GM12878 (cell line): ENCODE results near the gene QPRT. TPM values are rescaled to one million over a fixed set of nuclear protein-coding genes. Genes with fewer than 3 reads are reported as not detected.

ENCODE experiments used
- E2F8 ChIP-seq: fragments of 450-650 bp; IDR thresholded peaks from 2 replicates; pipeline ENCODE4 v1.6.1; 2018; ENCODE audit warnings: mild to moderate bottlenecking, low read depth, moderate library complexity; ENCODE audit not compliant: partially characterized antibody
- E4F1 ChIP-seq: fragments of 450-650 bp; IDR thresholded peaks from 2 replicates; pipeline ENCODE4 v1.6.1; 2018; ENCODE audit warnings: borderline replicate concordance, mild to moderate bottlenecking; ENCODE audit not compliant: partially characterized antibody
- FOXK2 ChIP-seq: fragments of 450-650 bp; IDR thresholded peaks from 2 replicates; pipeline ENCODE4 v1.6.1; 2017; ENCODE audit warnings: mild to moderate bottlenecking, moderate library complexity
- GABPA ChIP-seq: IDR thresholded peaks from 2 replicates; pipeline ENCODE4 v1.6.1; 2014; ENCODE audit warnings: antibody characterized with exemption, low read depth, mild to moderate bottlenecking, inconsistent platforms
- IRF4 ChIP-seq: IDR thresholded peaks from 2 replicates; pipeline ENCODE4 v1.6.1; 2011; ENCODE audit warnings: low read depth, low read length
- KDM1A ChIP-seq: fragments of 200-600 bp; sonication (generic); IDR thresholded peaks from 2 replicates; pipeline ENCODE4 v1.6.1; 2016; ENCODE audit warnings: borderline replicate concordance
- NBN ChIP-seq: fragments of 450-650 bp; IDR thresholded peaks from 2 replicates; pipeline ENCODE4 v1.6.1; 2016
- SIX5 ChIP-seq: IDR thresholded peaks from 2 replicates; pipeline ENCODE4 v1.6.1; 2011; ENCODE audit warnings: mild to moderate bottlenecking, low read depth, low read length, moderate library complexity; ENCODE audit not compliant: severe bottlenecking
- polyA plus RNA-seq, 11 experiments: library from polyadenylated mRNA; depleted of rRNA in 4 of 11; unstranded in 6 of 11; stranded (reverse) in 5 of 11; fragments of >200 nt; fragmentation: Nextera tagmentation in 4 of 11; fragmentation: Illumina TruSeq in 1 of 11; extraction: Ambion mirVana in 4 of 11; extraction: Trizol in 1 of 11; gene quantifications; 1 replicate in 1 of 11; 2 replicates in 10 of 11; pipeline versions ENCODE4 v1.2.1 to v1.2.3, GENCODE V29; 2011 to 2016; ENCODE audit warnings: inconsistent platforms in 2 of 11, missing spikeins in 2 of 11, low read depth in 1 of 11
- total RNA-seq, 4 experiments: library from RNA; depleted of rRNA in 3 of 4; stranded (reverse); fragments of >200 nt in 3 of 4; fragmentation: Illumina TruSeq in 1 of 4; extraction: Trizol in 1 of 4; gene quantifications; 2 replicates each; pipeline versions ENCODE4 v1.2.1 to v1.2.3, GENCODE V29; 2013 to 2021

QPRT gene
- total and polyA plus RNA-seq, 10 of the 15 experiments (the other 5 are each of a cell fraction or from before 2014, with no cell fraction given) = 2.7 to 43.0 (median 31.3) TPM

DNA sequence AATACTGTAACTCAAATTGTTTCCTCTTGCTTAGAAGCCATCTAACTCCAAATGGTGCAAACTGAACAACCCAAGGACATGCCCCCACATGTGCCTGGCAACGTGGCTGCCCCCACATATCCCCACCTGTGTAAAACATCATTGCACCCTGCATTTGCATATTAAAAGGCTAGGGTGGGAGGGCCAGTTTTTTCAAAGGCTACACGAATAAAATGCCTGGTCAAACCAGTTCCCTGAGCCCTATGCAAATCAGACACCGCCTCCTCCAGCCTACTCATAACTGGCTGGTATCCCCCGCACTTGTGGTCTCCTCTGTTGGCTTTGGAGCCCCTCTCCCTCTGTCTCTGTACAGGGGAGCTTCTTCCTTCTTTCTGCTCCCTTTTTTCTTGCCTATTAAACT lies 40.1 kb downstream of the QPRT start (continued):
- TF ChIP-seq E4F1 (no peak), SIX5 (no peak), E2F8 (no peak), FOXK2 (no peak), GABPA (no peak), KDM1A (no peak), IRF4 (no peak), NBN (no peak)
